ENCODE results near the gene EMC8.

Gene EMC8

DNA sequence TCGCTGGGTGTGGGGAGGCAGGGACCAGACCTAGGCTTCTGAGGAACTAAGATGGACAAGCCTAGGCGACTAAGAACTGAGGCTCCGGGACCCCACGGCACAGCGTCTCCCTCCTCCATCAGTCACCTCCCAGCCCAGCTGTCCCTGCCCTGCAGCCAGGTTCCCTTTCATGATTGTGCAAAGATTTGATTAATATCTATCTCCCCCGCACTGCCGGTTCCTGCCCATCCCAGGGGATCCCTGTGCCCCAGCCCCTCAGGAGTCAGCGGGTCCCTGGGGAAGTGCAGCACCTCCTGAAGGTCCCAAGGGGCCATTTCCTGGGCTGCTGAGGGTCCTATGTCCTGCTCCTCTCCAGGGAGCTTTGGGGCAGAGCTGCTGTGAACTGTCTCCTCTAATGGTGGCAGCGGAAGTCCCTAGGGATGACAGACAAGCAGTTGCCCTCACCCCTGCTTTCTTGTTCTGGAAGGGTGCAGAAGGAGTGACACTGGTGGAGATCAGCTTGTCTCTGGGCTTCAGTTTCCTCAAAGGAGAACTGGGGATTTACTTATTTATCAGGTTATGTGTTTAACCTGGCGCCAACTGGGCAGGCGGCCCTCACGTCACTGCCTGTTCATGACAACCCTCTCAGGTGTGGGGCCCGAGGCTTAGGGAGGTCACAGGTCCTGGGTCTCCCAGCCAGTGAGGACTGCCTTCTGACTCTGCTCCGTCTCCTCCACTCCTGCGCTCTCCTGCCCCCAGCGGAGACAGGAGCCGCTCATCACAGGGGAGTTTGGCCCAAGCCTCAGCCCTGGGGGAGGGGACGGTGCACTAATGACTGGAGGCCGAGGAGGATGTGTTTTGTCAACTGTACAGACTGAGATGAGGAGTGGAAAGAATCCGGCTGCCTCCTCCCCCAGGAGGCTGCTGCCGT, 46.6 kb downstream of the EMC8 start:
- DNase-seq = peak; percentile 68

DNA sequence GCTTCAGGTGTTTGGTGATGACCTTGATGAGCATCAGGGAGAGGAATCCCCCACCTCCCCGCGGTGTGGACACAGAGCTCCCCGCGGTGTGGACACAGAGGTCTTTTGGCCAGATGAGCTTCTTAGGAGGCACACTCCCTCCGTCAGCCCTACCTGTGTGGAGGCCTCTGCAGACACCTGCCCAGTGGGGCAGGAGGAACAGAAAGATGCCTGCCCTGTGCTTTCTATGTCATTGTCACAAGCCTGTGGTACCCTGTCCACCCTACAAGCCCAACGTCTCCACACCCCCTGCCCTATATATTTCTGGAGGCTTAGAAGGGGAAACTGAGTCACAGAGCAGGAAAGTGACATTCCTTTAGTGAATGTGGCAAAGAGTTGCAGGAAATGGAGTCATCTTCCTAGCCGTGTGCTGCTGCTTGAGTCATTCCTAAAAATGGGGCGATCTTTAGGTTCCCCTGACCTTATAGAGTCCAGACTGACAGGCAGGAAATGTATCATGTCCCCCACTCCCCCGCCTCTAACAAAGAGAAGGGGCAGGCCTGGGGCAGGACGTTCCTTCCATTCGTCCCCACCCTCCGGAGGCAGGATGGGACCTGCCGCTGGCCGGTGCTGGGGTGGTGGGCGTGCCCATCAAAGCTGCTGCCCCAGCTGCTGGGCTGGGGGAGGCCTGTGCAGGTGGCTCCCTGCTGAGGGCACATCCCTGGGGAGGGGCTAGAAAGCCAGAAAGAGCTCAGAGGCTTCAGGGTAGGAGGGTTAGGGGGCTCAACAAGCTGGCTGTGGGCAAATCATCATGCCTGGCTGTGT, 47.4 kb downstream of the EMC8 start:
- DNase-seq = no peak

- peak; percentile 36 for DNase-seq
These were observed 48.3 kb downstream of the EMC8 start, which contains the start of gene C16orf74 for GRCh38 chr16:85750827-85751697. C16orf74 (minus strand) TSS chr16:85751096; CDS start chr16:85735217, 15,879 bp downstream.

- DNase-seq = peak; percentile 75
These were observed 49.1 kb downstream of the EMC8 start for GRCh38 chr16:85750146-85750826.

DNA sequence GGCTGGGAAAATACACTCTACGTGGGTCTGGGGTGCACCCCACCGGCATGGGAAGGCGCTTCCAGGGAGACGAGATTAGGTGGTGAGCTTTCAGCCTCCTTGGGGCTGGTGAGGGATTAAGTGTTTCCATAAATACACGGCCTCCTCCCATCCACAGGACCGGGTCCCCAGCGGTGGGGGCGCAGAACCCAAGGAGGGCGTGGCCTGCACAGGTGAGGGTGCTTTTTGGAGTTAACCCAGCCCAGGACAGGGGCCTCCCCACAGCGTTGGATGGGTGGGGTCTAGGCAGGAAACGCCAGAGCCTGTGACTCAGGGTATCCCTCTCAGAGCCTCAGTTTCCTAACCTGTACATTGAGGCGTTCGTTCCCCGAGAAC, 49.6 kb downstream of the EMC8 start:
- no peak for DNase-seq

- no peak for DNase-seq
These were observed 52.7 kb downstream of the EMC8 start for GRCh38 chr16:85746460-85747215.

GRCh38 chr16:85738923-85739715, 60.2 kb downstream of the EMC8 start:
- DNase-seq = no peak

DNA sequence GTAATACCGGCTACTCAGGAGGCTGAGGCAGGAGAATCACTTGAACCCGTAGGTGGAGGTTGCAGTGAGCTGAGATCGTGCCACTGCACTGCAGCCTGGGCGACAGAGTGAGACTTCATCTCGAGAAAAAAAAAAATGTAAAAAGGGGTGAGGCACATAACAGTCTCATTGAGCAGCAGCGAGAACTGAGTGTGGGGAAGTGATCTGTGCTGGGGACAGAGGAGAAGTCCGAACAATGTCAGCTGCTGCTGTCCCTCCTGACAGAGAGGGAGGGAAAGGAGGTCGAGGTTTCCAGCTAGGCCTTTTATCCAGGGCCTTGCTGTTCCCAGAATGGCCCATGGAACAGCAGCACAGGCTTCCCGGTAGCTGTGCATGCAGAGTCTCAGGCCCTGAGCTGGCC, 62.4 kb downstream of the EMC8 start:
- no peak for DNase-seq

- DNase-seq = no peak
These were observed 63.4 kb downstream of the EMC8 start for GRCh38 chr16:85735946-85736345.

GRCh38 chr16:85735225-85735635, 64.1 kb downstream of the EMC8 start:
- no peak for DNase-seq

- no peak for DNase-seq
These were observed 64.9 kb downstream of the EMC8 start for GRCh38 chr16:85734311-85735017.

GRCh38 chr16:85733839-85734170, 65.5 kb downstream of the EMC8 start:
- peak; percentile 54 for DNase-seq

DNA sequence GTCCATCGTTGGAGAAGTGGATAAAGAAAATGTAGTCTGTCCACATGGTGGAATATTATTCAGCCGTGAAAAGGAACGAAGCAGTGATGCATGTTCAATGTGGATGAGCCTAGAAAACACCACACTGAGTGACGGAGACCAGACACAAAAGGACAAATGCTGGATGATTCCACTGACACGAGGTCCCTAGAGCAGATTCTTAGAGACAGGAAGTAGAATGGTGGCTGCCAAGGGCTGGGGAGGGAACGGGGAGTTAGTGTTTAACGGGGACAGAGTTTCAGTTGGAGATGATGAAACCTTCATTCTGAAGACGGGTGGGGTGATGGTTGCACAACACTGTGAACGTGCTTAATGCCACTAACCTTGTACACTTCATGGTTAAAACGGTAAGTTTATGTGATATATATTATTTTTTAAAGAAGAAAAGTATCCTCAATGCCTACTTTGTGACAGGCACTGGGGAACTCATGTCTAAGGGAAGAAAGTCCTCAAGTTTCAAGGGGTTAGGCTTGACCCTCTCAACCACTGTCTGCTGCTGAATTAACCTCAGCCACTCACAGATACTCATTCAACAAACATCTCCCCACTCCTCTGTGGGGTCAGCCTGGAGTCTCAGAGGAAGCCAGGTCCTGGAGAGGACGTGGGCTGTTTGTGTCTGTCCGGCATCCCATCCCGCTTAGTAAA, 66.0 kb downstream of the EMC8 start:
- no peak for DNase-seq

- DNase-seq = no peak
These were observed 68.2 kb downstream of the EMC8 start for GRCh38 chr16:85731179-85731578.

- DNase-seq = no peak
These were observed 69.2 kb downstream of the EMC8 start for GRCh38 chr16:85730186-85730465.

- no peak for DNase-seq
These were observed 69.7 kb downstream of the EMC8 start for GRCh38 chr16:85729452-85730185.

DNA sequence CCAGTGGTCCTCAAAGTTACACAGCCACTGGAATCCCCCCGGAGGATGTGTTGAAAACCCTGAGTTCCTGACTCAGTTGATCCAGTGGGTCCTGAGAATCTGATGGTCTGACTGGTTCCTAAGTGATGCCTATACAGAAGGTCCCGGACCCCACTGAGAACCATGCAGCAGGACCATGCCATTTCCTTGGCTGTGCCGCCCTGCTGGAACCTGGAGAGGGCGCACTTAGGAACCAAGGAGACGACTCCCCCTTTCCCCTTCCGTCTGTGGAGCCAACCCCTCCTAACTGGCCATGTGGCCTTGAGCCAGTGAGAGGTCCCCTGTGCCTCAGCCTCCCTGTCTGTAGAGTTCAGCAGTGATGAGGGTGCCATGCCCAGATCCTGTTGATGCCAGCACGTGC, 70.5 kb downstream of the EMC8 start:
- no peak for DNase-seq
